NCI-H146 (cell line): Measurements from ENCODE around the gene BTLA.
"Not testable (repeated sequence)": the region's sequence is repeated elsewhere in the genome, so short reads cannot be mapped to it uniquely, and the experiment has no call there.

Experiments used
- DNase-seq: peaks from one replicate; lab custom pipeline; 2025; lab: John Stamatoyannopoulos, UW

The BTLA gene

GRCh38 chr3:112491373-112491772, 7.9 kb downstream of the BTLA start:
- DNase-seq, result no peak

GRCh38 chr3:112489674-112490479, 9.4 kb downstream of the BTLA start:
- DNase-seq, result no peak

DNA sequence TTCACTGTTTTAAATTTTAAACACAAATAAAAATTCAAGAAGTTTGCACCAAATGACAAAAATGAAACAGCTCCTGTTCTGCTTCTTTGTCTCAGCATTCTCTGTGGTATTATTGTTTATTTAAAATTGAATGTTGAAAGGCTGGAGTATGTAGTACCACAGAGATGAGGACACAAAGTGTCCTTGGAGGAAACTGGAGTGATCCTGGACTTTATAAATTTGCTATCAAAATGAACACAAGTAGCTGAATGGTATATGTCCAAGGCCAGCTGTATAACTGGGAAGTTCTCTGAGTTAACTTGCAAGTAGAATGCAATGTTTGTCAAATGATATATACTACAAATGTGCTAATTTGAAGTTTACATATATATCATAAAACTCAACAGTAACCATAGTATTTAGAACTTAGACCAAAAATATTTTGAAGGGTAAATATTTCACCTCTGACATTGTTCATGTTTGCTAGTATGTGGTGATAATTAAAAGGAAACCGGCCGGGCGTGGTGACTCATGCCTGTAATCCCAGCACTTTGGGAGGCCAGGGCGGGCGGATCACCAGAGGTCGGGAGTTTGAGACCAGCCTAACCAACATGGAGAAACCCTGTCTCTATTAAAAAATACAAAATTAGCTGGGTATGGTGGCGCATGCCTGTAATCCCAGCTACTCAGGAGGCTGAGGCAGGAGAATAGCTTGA, 12.3 kb downstream of the BTLA start:
- no peak for DNase-seq

- no peak for DNase-seq
Measured at GRCh38 chr3:112484352-112484751, 14.9 kb downstream of the BTLA start.

DNA sequence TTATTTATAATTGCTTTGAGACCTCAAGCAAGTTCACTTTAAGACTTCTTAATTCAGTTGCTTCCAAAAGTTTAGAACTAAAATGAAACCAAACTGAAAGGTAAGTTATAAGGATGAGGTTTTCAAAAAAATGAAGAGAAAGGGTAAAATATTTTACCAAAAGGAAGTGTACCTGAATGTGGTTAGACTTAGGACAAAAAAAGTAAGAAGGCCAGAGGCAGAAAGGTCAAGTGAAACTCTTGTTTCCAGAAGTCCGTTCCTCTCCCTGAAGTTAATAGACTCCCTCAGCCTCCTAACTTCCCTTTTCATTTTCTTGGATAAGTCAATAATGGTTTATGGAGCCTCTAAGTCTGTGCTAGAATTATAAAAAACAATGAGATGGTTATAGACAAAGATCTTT, 16.6 kb downstream of the BTLA start:
- DNase-seq, result no peak

DNA sequence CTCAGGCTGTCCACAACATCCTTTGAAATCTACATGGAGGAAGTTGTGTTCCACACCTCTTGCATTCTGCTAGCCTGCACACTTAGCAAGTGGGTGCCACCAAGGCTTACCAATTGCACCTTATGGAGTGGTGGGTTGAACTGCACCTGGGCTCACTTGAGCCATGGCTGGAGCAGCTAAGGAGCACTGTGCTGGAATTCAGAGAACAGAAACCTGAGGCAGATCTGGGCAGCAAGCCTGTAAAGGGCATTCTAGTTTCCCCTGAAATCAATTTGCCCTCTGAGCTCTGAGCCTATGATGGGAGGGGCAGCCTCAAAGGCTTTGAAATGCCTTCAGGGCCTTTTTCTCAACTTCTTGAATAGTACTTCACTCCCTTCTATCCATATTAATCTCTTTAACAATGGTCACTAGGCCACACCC, 18.0 kb downstream of the BTLA start:
- no peak for DNase-seq

DNA sequence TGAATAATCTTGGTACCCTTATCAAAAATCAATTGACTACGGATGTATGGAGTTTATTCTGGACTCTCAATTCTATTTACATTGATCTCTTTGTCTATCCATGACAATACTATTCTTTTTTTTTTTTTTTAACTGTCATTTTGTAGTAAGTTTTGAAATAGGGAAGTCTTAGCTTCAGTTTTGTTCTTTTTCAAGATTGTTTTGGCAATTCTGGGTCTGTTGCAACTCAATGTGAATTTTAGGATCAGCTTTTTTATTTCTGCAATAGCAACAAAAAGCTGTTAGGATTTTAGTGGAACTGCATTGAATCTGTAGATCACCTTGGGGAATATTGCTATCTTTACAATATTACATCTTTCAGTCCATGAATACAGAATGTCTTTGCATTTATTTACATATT, 21.4 kb downstream of the BTLA start:
- DNase-seq, result no peak

DNA sequence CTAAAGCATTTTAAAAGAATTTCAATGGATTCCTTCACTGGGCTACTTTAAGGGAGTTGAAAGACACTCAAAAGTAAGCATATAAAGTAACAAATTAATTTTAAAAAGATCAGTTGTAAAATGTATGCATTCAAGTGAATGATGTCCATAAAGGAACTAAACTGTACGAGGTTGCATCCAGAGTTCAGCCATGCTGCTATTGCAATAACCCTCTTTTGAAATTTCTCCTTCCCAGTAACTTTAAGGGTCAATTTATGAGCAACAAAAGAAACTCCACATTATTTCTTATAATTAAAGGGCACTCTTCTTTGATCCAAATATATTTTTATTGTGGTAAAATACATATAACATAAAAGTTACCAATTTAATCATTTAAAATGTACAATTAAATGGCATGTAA, 22.9 kb downstream of the BTLA start:
- DNase-seq, result no peak

DNA sequence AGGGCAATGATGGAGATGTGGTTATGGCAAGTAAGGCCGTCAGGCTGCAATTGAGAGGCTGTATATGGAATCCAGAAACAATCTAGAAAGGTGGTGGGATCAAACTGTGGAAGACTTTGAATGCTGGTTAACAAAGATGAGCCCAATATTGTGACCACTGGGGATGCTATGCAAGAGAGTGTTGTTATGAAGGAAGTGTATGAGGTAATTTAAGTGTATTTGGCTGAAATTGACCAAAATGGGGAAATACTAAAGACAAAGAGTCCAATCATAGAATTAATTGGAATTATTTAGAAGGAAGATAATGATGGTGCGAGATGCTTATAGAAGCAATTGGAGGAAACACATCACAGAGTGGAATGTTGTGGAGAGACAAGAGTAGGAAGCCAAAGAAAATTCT, 24.5 kb downstream of the BTLA start:
- DNase-seq, result no peak

DNA sequence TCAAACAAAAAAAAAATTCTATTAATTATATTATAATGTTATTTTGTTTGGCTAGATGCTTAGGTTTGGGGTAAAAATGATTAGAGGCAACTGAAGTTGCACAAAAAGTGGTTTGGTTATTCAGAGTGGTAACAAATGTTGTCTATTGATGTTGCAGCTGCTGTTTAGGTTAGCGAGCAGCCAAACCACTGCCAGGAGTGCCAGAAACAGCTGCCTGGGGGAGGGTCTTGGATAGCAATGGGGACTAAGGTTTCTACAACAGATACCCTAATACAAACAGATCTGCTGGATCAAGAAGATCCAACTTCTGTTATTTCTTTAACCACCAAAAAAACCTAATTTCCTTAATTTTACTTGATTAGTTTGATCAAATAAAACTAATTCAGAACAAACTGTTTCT, 26.6 kb downstream of the BTLA start:
- DNase-seq, result no peak

DNA sequence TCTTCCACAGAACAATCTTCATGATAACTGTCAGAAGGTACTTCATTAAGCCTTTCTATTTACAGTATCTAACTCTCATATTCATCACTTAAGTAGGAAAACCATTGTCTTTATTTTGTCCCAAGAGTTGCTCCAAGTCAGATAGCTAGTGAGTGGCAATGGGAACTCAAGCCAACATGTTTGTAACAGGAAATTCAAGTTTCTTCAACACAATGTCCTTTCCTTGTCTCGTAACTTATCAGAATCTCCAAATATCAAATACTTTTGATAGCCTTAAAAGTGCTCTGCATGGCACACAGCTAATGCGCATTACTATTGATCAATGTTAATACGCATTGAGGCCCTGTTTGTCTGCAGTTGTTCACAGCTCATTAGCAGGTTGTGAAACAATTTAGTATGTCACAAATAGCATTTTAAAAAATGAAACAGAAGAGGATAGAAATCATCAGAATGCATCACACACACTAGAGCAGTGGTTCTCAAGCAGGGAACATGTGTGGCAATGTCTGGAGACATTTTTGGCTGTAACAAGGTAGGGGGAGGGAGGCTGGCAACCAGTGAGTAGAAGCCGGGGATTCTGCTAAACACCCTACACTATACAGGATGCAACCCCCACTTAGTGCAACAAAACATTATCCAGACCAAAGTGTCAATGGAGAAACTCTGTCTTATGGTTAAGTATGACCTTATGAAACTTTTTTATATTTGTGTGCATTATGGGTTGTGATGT, 27.5 kb downstream of the BTLA start:
- DNase-seq, result no peak

DNA sequence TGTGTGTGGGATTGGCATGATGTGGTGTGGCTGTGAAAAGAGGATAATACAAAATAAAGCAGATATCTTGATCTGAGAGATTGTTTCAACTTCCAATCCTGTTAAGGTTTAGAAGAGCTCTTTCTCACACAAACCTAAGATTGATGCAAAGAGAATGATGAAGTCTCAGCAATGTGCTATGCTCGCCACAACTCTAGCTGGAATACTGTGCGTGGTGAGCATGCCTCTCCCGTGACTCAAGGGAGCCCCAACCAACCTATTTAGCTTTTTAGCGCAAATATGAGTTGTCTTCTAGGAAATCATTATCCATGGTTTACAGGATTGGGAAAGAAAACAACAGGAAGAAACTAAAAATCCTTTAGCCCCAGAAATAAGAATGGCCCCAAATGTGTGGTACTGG, 28.5 kb downstream of the BTLA start:
- no peak for DNase-seq

DNA sequence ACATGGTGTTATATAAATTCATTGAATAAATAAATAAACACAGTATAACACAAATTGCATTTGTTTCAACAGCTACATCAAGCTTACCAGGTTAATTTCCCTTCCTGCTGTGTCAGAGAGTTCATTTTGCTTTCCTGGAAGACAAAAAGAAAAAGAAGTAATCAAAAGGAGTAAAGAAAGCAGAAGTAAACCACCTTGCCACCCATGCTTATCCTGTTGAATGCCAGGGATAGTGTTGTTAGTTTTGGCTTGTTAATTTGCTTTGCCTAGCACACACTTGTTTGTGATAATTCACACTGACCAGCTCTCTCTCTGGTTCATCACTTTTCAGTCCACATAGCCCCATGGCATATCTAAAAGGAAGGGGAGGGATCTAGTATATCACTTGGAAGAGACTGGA, 29.6 kb downstream of the BTLA start:
- no peak for DNase-seq

DNA sequence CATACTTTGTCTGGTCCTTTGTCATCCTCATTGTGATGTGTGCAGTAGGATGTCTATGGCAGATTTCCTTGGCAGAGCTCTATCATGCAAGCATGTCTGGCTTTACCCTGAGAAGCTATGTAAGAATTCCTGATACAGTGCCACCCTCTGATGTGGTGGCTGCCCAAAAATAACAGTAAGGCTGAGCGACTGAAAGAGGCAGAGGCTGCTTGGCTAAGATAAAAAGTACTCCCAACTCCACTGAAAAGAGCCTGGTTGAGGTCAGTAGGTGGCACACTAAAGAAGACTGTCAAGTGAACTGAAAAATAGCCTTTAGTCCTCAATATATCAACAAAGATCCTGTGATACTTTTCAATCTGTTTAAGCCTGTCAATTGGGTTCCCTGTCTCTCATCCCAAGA, 31.7 kb downstream of the BTLA start:
- DNase-seq, result no peak

DNA sequence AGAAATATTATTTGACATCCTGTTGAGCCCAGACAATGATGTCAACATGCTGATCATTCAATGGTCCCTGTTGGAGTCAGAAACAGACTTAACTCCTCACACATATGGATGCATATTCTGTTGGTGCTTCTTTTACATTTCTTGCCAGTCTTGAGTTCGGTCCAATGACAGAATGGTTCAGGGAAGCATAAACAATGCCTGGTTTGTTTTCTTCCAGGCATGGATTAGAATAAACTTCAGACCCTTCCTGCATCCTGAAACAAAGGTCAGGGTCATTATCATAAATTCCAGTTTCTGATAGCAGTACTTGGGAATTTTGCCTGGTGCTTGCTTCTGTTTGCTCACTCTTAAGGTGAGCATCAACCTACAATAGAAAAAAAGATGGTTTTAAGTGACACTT, 33.3 kb downstream of the BTLA start:
- no peak for DNase-seq

DNA sequence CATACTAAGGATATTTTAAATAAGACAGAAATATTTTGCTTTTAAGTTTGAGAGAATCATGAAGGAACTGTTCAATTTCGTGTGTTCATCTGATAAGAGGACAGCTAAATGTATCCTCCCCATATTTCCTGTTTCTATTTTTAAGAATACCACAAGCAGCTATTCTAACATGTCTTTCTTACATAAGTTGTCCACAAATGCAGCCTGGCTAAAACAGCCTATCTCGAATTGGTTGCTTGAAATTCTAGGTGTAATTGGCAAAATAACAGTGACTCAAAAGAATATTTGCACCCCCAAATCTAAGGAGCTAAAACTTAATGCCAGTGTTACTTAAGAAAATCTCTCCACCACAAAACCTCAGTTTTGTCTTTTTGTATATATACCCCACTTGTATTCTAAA, 35.0 kb downstream of the BTLA start:
- DNase-seq, result no peak

DNA sequence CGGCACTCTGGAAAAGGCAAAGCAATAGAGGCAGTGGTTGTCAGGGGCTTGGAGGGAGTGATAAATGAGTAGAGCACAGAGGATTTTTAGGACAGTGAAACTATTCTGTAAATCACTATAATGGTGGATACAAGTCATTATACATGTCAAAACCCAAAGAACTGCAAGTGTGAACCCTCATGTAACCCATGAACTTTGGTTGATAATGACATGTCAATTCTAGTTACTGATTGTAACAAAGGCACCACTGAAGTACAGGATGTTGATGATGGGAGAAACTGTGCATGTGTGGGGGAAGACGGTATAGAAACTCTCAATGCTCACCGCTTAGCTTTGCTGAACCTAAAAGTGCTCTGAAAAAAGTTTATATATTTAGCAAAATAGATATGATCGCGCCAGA, 36.0 kb downstream of the BTLA start:
- no peak for DNase-seq

DNA sequence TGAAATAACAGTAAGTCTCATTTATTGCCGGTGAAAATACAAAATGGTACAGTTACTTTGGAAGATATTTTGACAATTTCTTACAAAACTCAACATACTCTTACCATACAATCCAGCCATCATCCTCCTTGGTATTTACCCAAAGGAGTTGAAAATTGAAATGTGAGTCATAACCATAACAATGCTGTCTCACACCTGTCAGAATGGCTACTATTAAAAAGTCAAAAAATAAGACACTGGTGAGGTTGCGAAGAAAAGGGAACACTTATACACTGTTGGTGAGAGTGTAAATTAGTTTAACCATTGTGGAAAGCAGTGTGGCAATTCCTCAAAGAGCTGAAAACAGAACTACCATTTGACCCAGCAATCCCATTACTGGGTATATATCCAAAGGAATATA, 37.5 kb downstream of the BTLA start:
- not testable (repeated sequence) for DNase-seq

GRCh38 chr3:112460519-112461195, 38.6 kb downstream of the BTLA start:
- DNase-seq, result no peak

DNA sequence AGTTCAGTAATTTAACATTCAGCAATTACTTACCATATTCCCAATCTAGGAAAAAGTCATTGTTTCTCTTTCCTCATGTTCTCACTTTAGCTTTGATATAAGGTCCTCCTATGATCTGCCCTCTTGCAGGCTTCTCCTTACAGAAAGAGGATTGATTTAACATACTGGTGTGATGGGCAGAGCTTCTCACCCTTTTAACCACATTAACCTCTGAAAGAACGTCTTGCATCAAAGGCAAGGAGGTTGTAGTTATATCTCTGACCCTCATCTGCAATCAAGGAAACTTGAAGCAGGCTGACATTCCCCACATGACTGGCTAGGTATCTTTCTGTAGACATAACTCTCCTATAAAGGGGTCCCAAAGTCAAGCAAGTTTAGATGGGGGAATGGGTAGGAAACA, 39.5 kb downstream of the BTLA start:
- DNase-seq, result no peak

GRCh38 chr3:112456147-112456546, 43.1 kb downstream of the BTLA start:
- DNase-seq, result no peak

DNA sequence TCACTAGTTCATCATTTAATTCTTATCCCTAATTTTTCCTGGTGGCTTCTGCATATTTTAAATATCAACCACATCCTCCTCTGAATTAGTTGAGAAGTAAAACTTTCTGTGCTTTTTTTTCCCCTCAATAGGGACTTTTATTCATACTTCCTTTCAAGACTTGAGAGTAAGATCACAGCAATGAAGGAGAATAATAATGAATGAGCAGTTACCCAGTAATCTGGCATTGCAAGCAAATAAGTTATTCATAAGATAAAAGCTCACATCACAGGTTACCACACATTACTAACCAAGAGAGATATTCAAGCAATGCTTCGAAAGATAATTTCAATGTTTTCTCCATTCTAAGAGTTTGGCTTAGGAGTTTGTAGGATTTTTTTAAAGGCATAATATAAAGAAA, 50.3 kb downstream of the BTLA start:
- no peak for DNase-seq

DNA sequence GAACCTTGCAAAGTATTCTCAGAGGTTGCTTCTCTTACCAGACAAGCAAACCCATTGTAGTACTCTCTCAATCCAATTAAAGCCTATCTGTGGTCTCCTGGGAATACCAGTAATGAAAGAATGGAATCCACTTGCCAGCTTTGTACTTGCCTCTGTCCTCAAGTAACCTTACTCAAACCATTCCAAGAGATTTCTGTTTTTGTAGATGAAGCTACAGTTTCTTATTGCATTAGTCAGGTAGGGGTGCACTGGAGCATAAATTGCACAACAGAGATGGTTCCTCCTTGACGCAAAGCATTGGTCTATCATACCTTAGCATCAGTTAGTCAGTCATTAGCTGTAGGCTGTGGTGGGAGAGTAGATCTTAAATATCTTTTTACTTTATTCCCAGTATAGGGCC, 52.9 kb downstream of the BTLA start:
- no peak for DNase-seq
